ENCODE data around the gene CTDSP2.
"Not testable (repeated sequence)": the region's sequence is repeated elsewhere in the genome, so short reads cannot be mapped to it uniquely, and the experiment has no call there.

The CTDSP2 gene

DNA sequence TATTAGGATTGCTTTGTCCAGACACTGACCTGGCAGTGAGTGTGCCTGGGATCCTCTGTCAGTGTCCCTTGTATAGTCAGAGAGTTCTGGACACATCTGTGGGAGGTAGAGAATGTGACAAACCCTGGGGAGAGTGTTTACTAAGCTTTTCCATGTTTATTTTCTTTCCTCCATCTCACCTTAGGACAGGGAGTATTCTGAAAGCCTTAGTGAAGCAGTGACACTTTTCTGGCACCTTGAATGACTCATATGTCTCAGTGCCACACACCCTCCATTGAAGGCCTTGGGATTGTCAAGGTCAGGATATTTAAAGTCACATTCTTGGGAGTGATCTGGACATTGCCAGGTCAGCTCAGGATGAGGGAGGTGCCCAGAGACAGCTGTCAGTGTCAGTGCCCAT is 34.9 kb upstream of the CTDSP2 start:
- DNase-seq (ENCODE audit: low read depth), result no peak

- DNase-seq (ENCODE audit: low read depth), result not testable (repeated sequence)
These were observed 34.5 kb upstream of the CTDSP2 start for GRCh38 chr12:57881035-57881434.

DNA sequence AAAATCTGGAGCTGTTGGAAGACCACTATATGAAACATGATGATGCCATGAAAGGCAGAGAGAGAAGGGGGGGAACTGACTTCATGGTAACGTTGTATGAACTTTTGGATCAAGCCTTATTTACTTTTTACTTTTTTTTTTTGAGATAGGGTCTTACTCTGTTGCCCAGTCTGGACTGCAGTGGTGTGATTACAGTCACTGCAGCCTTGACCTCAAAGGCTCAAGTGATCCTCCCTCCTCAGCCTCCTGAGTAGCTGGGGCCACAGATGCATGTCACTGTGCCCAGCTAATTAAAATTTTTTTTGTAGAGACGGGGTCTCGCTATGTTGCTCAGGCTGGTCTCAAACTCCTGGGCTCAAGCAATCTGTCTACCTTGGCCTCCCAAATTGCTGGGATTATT is 31.3 kb upstream of the CTDSP2 start:
- DNase-seq (ENCODE audit: low read depth), result no peak

DNA sequence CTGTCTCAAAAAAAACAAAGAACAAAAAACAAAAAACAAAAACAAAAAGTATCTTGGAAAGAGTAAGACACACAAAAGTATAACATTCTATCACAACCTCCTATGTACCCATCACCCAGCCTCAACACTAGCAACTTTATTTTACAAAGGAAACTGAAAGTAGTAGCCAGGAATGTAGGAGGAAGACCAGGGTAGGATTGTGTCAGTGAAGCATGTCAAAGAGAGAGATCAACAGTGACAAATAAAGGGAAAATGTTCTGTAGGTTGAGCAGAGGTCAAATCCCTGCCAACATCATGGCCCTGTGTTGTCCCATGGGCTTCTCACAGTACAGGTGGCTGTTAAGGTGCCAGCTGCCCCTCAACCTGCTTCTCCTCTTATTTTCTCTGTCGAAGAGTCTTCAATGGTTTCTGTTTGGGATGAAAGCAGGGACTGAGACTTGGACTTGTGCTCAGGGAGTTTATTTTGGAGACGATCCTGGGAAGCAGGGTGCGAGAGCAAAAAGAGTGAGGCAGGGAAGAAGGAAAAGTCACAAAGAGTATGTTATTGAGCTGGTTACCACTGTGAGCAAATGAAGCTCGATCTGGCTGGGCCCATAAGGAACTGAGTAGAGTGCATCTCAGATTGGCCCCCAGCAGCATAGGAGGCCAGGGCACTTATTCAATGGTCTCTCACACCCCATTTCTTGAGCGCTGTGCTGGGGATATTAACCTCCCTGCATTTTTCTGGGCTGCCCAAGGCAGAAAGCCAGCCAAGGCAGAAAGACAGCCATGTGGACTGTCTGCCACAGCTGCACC is 29.4 kb upstream of the CTDSP2 start:
- no peak for DNase-seq (ENCODE audit: low read depth)

DNA sequence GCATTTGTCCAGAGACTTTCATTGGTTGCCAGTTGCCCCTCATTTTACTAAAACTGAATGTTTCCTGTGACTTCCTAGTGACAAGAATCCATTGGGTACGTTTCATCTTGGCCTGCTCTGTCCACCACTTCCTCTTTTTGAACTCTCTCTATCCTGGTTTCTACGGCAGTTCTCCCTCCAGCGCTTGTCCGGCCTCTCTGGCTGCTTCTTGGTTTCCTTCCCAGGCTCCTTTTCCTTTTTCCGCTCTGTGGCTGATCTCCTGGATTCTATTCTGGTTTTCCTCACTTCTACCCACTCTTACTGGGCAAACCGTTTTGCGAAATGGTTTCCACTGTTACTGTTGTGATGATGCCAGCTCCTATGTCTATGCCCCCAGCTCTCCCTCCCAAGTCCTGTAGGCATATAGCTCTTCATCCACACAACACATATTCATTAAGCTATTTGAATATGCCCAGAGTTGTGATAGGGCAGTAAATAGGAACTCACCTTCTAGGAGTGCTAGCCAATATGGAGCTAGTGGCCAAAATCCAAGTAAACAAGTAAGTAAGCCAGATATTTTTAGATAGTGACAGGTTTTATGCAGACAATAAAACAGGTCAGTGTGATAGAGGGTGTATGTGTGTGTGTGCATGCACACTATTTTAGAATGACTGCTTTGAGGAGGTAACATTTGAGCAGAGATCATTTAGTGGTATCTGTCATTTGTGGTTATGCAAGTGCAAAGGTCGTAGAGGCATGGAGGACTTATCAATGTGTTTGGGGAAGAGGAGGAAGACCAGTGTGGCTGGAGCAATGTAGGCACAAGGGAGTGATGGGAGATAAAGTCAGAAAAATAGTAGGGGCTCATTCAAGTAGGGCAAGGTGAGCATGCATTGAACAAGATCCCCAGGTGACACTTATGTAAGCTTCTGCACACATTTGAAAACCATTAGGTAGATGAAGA is 27.9 kb upstream of the CTDSP2 start:
- DNase-seq (ENCODE audit: low read depth), result no peak

DNA sequence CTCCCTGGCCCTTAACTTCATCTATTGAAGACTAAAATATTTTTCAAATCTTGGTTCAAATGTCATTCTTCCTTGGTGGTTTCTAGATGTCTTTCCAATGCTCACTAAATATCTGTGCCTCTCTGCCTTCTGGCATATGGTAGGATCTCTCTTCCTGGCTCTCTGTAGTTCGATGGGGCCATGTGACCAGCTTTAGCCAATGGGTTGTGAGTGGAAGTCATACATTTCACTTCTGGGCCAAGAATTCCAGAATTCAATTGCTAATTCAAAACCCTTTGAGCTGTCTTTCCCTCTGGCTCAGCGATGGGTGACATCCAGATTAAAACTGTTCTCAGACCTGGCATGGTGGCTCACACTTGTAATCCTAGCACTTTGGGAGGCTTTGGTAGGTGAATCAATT is 25.8 kb upstream of the CTDSP2 start:
- DNase-seq (ENCODE audit: low read depth), result no peak

GRCh38 chr12:57869927-57870318 is 23.4 kb upstream of the CTDSP2 start:
- no peak for DNase-seq (ENCODE audit: low read depth)

- DNase-seq (ENCODE audit: low read depth), result no peak
These were observed 22.9 kb upstream of the CTDSP2 start for GRCh38 chr12:57869298-57869926.

DNA sequence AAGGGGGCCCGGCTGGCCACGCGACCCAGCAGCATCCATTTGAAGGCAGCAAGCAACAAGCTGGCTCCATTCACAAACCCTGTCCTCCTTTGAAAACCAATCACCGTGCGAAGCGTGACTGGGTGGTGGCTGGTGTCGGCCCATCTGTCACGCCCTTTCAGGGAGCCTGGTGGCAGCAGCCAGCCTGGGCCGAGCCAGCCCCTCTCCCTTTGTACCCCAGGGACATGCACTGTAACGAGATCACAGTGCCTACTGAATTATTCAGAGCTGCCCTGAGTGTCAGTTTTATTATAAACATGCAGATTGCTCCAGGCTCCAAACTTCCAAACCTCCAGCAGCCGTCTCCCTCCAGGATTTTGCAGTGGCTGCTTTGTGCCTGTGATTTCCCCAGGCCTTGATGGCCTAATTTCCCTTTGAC is 22.3 kb upstream of the CTDSP2 start:
- DNase-seq (ENCODE audit: low read depth), result no peak

GRCh38 chr12:57868221-57868620 is 21.7 kb upstream of the CTDSP2 start:
- DNase-seq (ENCODE audit: low read depth), result no peak

DNA sequence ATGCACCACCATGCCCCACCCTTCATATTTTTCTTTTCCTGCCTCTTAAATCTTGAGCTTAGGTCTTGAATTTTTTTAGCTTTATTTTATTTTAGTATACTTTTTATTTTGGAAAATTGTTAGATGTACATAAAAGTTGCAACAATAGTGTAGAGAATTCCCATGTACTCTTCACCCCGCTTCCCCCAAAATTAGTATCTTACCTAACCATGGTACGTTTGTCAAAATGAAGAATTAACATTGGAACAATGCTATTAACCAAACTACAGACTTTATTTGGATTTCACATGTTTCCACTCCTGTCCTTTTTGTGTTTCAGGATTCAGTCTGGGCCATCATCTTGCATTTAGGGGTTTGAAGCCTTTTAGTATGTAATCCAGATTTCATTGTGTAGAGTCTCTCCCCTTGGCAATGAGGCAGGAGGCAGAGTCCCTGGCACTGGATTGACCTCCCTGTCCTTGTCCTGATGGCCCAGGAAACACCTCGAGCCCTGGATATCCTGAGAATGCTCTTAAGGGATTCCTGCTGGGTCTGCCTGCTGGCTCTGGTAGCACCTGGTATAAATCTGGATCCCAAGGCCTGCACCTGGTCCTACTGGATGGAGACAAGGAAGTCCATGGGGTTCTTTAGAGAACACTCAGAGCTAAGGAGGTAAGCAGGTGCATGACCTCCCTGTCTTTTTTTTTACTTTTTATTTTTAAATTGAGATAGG is 19.9 kb upstream of the CTDSP2 start:
- DNase-seq (ENCODE audit: low read depth), result no peak

GRCh38 chr12:57865084-57865751 is 18.7 kb upstream of the CTDSP2 start:
- peak; percentile 45 for DNase-seq (ENCODE audit: low read depth)

GRCh38 chr12:57864442-57865083 is 18.0 kb upstream of the CTDSP2 start:
- DNase-seq (ENCODE audit: low read depth), result no peak

- no peak for DNase-seq (ENCODE audit: low read depth)
These were observed 17.1 kb upstream of the CTDSP2 start for GRCh38 chr12:57863676-57864075.

GRCh38 chr12:57861967-57862366 is 15.4 kb upstream of the CTDSP2 start:
- no peak for DNase-seq (ENCODE audit: low read depth)

DNA sequence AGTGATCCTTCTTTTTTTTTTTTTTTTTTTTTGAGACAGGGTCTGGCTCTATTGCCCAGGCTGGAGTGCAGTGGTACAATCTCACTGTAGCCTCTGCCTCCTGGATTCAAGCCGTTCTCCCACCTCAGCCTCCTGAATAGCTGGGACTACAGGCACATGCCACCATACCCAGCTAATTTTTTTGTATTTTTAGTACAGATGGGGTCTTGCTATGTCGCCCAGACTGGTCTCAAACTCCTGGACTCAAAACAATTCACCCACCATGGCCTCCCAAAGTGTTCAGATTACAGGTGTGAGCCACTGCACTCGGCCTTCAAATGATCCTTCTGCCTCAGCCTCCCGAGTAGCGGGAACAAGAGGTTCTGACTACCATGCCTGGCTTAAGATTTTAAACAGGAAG is 14.4 kb upstream of the CTDSP2 start:
- DNase-seq (ENCODE audit: low read depth), result not testable (repeated sequence)

DNA sequence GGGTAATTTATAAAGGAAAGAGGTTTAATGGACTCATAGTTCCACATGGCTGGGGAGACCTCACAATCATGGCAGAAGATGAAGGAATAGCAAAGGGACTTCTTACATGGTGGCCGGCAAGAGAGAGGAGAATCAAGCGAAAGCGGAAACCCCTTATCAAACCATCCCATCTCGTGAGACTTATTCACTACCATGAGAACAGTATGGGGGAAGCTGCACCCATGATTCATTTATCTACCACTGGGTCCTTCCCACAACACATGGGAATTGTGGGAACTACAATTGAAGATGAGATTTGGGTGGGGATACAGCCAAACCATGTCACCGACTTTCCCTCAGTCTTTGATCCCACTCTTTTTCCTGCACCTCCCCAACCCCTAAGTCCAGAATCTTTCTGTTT is 12.6 kb upstream of the CTDSP2 start:
- no peak for DNase-seq (ENCODE audit: low read depth)

- DNase-seq (ENCODE audit: low read depth), result not testable (repeated sequence)
These were observed 11.6 kb upstream of the CTDSP2 start for GRCh38 chr12:57858123-57858522.

- DNase-seq (ENCODE audit: low read depth), result no peak
These were observed 8.4 kb upstream of the CTDSP2 start for GRCh38 chr12:57854965-57855364.

GRCh38 chr12:57853864-57854556 is 7.5 kb upstream of the CTDSP2 start:
- no peak for DNase-seq (ENCODE audit: low read depth)
